PC-3 (cell line): ENCODE results near the gene CLEC2A. TPM values are rescaled to one million over a fixed set of nuclear protein-coding genes. Genes with fewer than 3 reads are reported as not detected.

Source experiments
- ATAC-seq: fragments of 200-7000 bp; cut with Tn5 transposase; 2 replicates; pipeline ENCODE4 v1.9.1; 2020; ENCODE audit warnings: mild to moderate bottlenecking, moderate library complexity
- BruUV-seq: library from RNA; stranded (reverse); fragments of 400-500 nt; replicated peaks from 2 replicates; lab custom pipeline; 2021; lab: Mats Ljungman, UMichigan
- CTCF ChIA-PET: fragments of 300-600 bp; sonication (Branson Sonifier 250); formaldehyde crosslinking; loops from one replicate; lab custom pipeline; 2022; ENCODE audit warnings: antibody characterized with exemption; lab: Charles Lee
- POLR2A ChIA-PET: fragments of 300-600 bp; sonication (Branson Sonifier 250); formaldehyde crosslinking; loops from one replicate; lab custom pipeline; 2022; ENCODE audit warnings: antibody characterized with exemption; ENCODE audit not compliant: unreplicated experiment; lab: Charles Lee
- DNase-seq: peaks from one replicate; pipeline ENCODE4 v3.0.0-alpha.2; 2015
- H2AFZ ChIP-seq: fragments of 300-600 bp; sonication (generic); 2 replicates; pipeline ENCODE4 v1.6.0; 2016; ENCODE audit warnings: antibody characterized with exemption, low read length
- H3F3A ChIP-seq: fragments of 300-600 bp; sonication (generic); one replicate; pipeline ENCODE4 v1.6.0; 2017; ENCODE audit warnings: antibody characterized with exemption, low read length, control low read depth, mild to moderate bottlenecking; ENCODE audit not compliant: unreplicated experiment
- H3K27ac ChIP-seq: fragments of 300-600 bp; sonication (generic); 2 replicates; pipeline ENCODE4 v1.5.1; 2016; ENCODE audit warnings: mild to moderate bottlenecking, low read length
- H3K27me3 ChIP-seq: fragments of 300-600 bp; sonication (generic); 2 replicates; pipeline ENCODE4 v1.6.1; 2016; ENCODE audit warnings: low read length, mixed read lengths
- H3K36me3 ChIP-seq: fragments of 300-600 bp; sonication (generic); 2 replicates; pipeline ENCODE4 v1.6.1; 2016; ENCODE audit warnings: low read depth, mixed run types, low read length, mixed read lengths
- H3K4me1 ChIP-seq: fragments of 300-600 bp; sonication (generic); 2 replicates; pipeline ENCODE4 v1.5.1; 2016; ENCODE audit warnings: low read length; ENCODE audit not compliant: insufficient read depth
- H3K4me2 ChIP-seq: fragments of 300-600 bp; sonication (generic); 2 replicates; pipeline ENCODE4 v1.6.0; 2016; ENCODE audit warnings: low read length
- H3K4me3 ChIP-seq: fragments of 300-600 bp; sonication (generic); 2 replicates; pipeline ENCODE4 v1.5.1; 2016; ENCODE audit warnings: mild to moderate bottlenecking, low read length, mixed read lengths
- H3K79me2 ChIP-seq: fragments of 300-600 bp; sonication (generic); 2 replicates; pipeline ENCODE4 v1.6.1; 2017; ENCODE audit warnings: low read length, mixed read lengths
- H3K9ac ChIP-seq: fragments of 300-600 bp; sonication (generic); 2 replicates; pipeline ENCODE4 v1.6.0; 2016; ENCODE audit warnings: mild to moderate bottlenecking, low read length
- H3K9me2 ChIP-seq: fragments of 300-600 bp; sonication (generic); replicated peaks from 2 replicates; pipeline ENCODE4 v1.6.1; 2016; ENCODE audit warnings: mixed run types, low read length, mixed read lengths
- H3K9me3 ChIP-seq: fragments of 300-600 bp; sonication (generic); 2 replicates; pipeline ENCODE4 v1.6.1; 2016; ENCODE audit warnings: low read length, mixed read lengths
- H4K20me1 ChIP-seq: fragments of 300-600 bp; sonication (generic); 2 replicates; pipeline ENCODE4 v1.6.1; 2016; ENCODE audit warnings: low read length, mixed read lengths
- EZH2 ChIP-seq: fragments of 300-600 bp; sonication (generic); IDR thresholded peaks from one replicate; pipeline ENCODE4 v1.6.1; 2017; ENCODE audit warnings: antibody characterized with exemption, mild to moderate bottlenecking, low read length; ENCODE audit not compliant: unreplicated experiment
- EZH2phosphoT487 ChIP-seq: fragments of 300-600 bp; sonication (generic); IDR thresholded peaks from 2 replicates; pipeline ENCODE4 v1.6.1; 2018; ENCODE audit warnings: mild to moderate bottlenecking, antibody characterized with exemption, low read length, borderline replicate concordance
- intact Hi-C: fragments of 100-400 bp; cut with micrococcal nuclease; formaldehyde crosslinking; loops from 2 replicates; pipeline ENCODE4 v1.9.0; 2023
- total RNA-seq: library from RNA; depleted of rRNA; stranded (reverse); fragments of >200 nt; gene quantifications from 2 replicates; pipeline ENCODE4 v1.2.3, GENCODE V29; 2014
- TF ChIP-seq, protein P1 (sequence below): fragments of 300-600 bp; sonication (generic); conservative IDR thresholded peaks from 2 replicates; pipeline ENCODE4 v1.5.1; 2017; ENCODE audit warnings: antibody characterized with exemption, low read depth, mild to moderate bottlenecking, low read length

The CLEC2A gene
- total RNA-seq, 1 experiment from 2014 or later: not detected

DNA sequence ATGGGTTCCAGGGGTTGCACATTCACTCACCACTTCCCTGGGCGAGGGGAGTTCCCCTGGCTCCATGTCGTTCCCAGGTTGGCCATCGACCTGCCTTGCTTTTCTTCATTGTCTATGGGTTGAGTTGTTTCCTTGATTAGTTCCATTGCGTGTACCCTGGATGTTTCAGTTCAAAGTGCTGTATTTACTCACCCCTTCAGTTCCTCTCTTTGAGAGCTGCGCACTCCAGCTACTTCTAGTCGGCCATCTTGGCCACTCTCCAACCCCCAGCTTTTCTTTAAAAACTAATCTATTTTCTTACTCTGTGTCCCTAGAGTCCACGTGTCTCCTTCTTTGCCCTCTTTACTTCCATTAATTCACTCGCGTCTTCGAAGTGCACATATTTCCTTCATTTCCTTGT lies 11.7 kb downstream of the CLEC2A start:
- H3K4me1 ChIP-seq: no peaks in the 10 kb centered on the region
- intact Hi-C loops: no loop called here
- no peaks in the 10 kb centered on the region; the same call in 1 of the 2 replicates for H3K9me2 ChIP-seq
- H3K4me2 ChIP-seq: no peak overlapping the region
- TF ChIP-seq, protein P1, sequence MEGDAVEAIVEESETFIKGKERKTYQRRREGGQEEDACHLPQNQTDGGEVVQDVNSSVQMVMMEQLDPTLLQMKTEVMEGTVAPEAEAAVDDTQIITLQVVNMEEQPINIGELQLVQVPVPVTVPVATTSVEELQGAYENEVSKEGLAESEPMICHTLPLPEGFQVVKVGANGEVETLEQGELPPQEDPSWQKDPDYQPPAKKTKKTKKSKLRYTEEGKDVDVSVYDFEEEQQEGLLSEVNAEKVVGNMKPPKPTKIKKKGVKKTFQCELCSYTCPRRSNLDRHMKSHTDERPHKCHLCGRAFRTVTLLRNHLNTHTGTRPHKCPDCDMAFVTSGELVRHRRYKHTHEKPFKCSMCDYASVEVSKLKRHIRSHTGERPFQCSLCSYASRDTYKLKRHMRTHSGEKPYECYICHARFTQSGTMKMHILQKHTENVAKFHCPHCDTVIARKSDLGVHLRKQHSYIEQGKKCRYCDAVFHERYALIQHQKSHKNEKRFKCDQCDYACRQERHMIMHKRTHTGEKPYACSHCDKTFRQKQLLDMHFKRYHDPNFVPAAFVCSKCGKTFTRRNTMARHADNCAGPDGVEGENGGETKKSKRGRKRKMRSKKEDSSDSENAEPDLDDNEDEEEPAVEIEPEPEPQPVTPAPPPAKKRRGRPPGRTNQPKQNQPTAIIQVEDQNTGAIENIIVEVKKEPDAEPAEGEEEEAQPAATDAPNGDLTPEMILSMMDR: no peak
- TF ChIP-seq EZH2phosphoT487 (no peak), EZH2 (no peak)
- no peaks in the 10 kb centered on the region for H3K9me3 ChIP-seq
- H3F3A ChIP-seq: no peaks in the 10 kb centered on the region
- H4K20me1 ChIP-seq: no peaks in the 10 kb centered on the region
- no peak overlapping the region for H3K9ac ChIP-seq
- no peak for DNase-seq
- H3K36me3 ChIP-seq: no peaks in the 10 kb centered on the region
- ChIA-PET CTCF (no interaction called here), POLR2A (no interaction called here)
- H3K27ac ChIP-seq: no peak overlapping the region
- H2AFZ ChIP-seq: no peak overlapping the region
- no peak overlapping the region for H3K4me3 ChIP-seq
- H3K27me3 ChIP-seq: no peaks in the 10 kb centered on the region
- no peak for ATAC-seq
- BruUV-seq: no TSS peak
- H3K79me2 ChIP-seq: no peaks in the 10 kb centered on the region

DNA sequence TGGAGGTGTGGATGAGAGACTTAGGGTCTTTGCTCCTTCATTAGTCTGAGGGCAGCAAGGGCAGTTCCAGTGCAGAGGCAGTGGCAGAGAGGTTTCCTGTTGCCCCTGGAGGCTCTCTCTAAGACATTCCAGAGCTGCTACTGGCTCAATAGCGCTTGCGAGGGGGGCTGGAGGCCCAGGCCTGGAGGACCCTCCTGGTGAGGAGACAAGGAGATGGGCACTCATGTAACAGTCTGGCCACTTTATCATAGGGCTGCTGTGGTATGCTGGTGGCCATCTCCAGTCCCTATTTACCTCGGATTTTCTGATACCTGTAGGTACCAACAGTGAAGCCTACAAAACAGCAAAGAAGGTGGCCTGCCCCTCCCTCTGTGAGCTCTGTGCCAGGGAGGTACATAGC lies 12.7 kb downstream of the CLEC2A start:
- Histone ChIP-seq H3K79me2 (no peaks in the 10 kb centered on the region), H2AFZ (no peak overlapping the region), H3K4me1 (no peaks in the 10 kb centered on the region), H3K27me3 (no peaks in the 10 kb centered on the region), H3K9me2 (no peaks in the 10 kb centered on the region; the same call in 1 of the 2 replicates), H3K36me3 (no peaks in the 10 kb centered on the region), H3F3A (no peaks in the 10 kb centered on the region), H4K20me1 (no peaks in the 10 kb centered on the region), H3K4me2 (no peak overlapping the region), H3K27ac (no peak overlapping the region), H3K9ac (no peak overlapping the region), H3K9me3 (no peaks in the 10 kb centered on the region), H3K4me3 (no peak overlapping the region)
- DNase-seq (no peak), ATAC-seq (no peak)
- POLR2A ChIA-PET: no interaction called here
- no TSS peak for BruUV-seq
- intact Hi-C loops: no loop called here
- no peak for TF ChIP-seq EZH2phosphoT487
- no peak for TF ChIP-seq EZH2
- TF ChIP-seq, protein P1: no peak
- CTCF ChIA-PET: no interaction called here

DNA sequence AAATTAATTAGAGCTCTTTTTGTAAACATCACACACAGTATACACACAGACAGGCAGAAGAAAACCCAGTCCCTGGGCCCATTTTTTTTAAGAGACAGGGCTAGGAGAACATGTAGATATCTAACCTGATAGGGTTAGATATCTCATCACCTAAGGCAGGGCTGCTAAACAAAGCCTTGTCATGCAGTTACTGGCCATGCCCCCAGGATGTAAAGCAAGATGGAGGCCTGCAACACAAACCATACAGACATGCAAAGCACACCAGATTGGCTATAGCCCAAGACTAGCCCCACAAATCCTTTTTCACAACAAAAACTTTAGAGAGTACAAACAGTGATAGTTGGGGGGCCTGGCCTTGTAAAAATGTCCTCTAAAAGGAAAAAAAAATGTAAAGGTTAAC lies 20.5 kb downstream of the CLEC2A start:
- POLR2A ChIA-PET: no interaction called here
- CTCF ChIA-PET: no interaction called here
- H3K36me3 ChIP-seq: no peaks in the 10 kb centered on the region
- H3K79me2 ChIP-seq: no peaks in the 10 kb centered on the region
- H4K20me1 ChIP-seq: no peaks in the 10 kb centered on the region
- peaks cover 12% of the 10 kb centered on the region; the same call in 1 of the 2 replicates for H3K27me3 ChIP-seq
- no peak overlapping the region for H3K27ac ChIP-seq
- DNase-seq: no peak
- intact Hi-C loops: no loop called here
- 0 out of 2 replicates have a peak, but pooled peaks cover 5% of the 10 kb centered on the region for H3K9me3 ChIP-seq
- no peak overlapping the region for H2AFZ ChIP-seq
- no peak overlapping the region for H3K4me2 ChIP-seq
- no peak overlapping the region for H3K9ac ChIP-seq
- no peaks in the 10 kb centered on the region for H3F3A ChIP-seq
- TF ChIP-seq EZH2phosphoT487 (no peak), EZH2 (no peak)
- TF ChIP-seq, protein P1: no peak
- no peaks in the 10 kb centered on the region for H3K4me1 ChIP-seq
- ATAC-seq: no peak
- no peaks in the 10 kb centered on the region for H3K9me2 ChIP-seq
- BruUV-seq: no TSS peak
- H3K4me3 ChIP-seq: no peak overlapping the region
